Measurements from ENCODE around the gene ABCA1.

Gene ABCA1

GRCh38 chr9:104866191-104866590 lies 61.8 kb downstream of the ABCA1 start:
- no peak overlapping the region for H3K4me3 ChIP-seq (ENCODE audit: low read depth, low read length)
- no peak for DNase-seq (ENCODE audit: low read depth)
- TF ChIP-seq MAX (IDR thresholded peaks at IDR 0.05; ENCODE audit: low read depth, low read length), result no peak
- TF ChIP-seq POLR2A (IDR thresholded peaks at IDR 0.05; ENCODE audit: extremely low read depth, insufficient read length), result no peak
- no peak for TF ChIP-seq CTCF (IDR thresholded peaks at IDR 0.05; ENCODE audit: low read depth, low read length)
- TF ChIP-seq MYC (IDR thresholded peaks at IDR 0.05; ENCODE audit: low read depth, low read length), result no peak

GRCh38 chr9:104864675-104865104 lies 63.3 kb downstream of the ABCA1 start:
- no peak overlapping the region for H3K4me3 ChIP-seq (ENCODE audit: low read depth, low read length)
- TF ChIP-seq CTCF (IDR thresholded peaks at IDR 0.05; ENCODE audit: low read depth, low read length) (no peak), MYC (IDR thresholded peaks at IDR 0.05; ENCODE audit: low read depth, low read length) (no peak), POLR2A (IDR thresholded peaks at IDR 0.05; ENCODE audit: extremely low read depth, insufficient read length) (no peak), MAX (IDR thresholded peaks at IDR 0.05; ENCODE audit: low read depth, low read length) (no peak)
- no peak for DNase-seq (ENCODE audit: low read depth)

GRCh38 chr9:104863180-104863883 lies 64.6 kb downstream of the ABCA1 start:
- TF ChIP-seq POLR2A (IDR thresholded peaks at IDR 0.05; ENCODE audit: extremely low read depth, insufficient read length) (no peak), CTCF (IDR thresholded peaks at IDR 0.05; ENCODE audit: low read depth, low read length) (peak; percentile 81), MAX (IDR thresholded peaks at IDR 0.05; ENCODE audit: low read depth, low read length) (peak; percentile 92), MYC (IDR thresholded peaks at IDR 0.05; ENCODE audit: low read depth, low read length) (peak; percentile 87)
- peak; percentile 67 for DNase-seq (ENCODE audit: low read depth)

GRCh38 chr9:104861397-104861796 lies 66.6 kb downstream of the ABCA1 start:
- peak; percentile 26 for DNase-seq (ENCODE audit: low read depth)
- no peak for TF ChIP-seq MAX (IDR thresholded peaks at IDR 0.05; ENCODE audit: low read depth, low read length)
- TF ChIP-seq POLR2A (IDR thresholded peaks at IDR 0.05; ENCODE audit: extremely low read depth, insufficient read length), result no peak
- TF ChIP-seq MYC (IDR thresholded peaks at IDR 0.05; ENCODE audit: low read depth, low read length), result no peak
- TF ChIP-seq CTCF (IDR thresholded peaks at IDR 0.05; ENCODE audit: low read depth, low read length), result no peak
- H3K4me3 ChIP-seq (ENCODE audit: low read depth, low read length), result no peak overlapping the region

More at GRCh38 chr9:104863180-104863883, 64.6 kb downstream of the ABCA1 start:
- no peak overlapping the region for H3K4me3 ChIP-seq (ENCODE audit: low read depth, low read length)

- DNase-seq (ENCODE audit: low read depth), result peak; percentile 60
- no peak for TF ChIP-seq MYC (IDR thresholded peaks at IDR 0.05; ENCODE audit: low read depth, low read length)
- TF ChIP-seq CTCF (IDR thresholded peaks at IDR 0.05; ENCODE audit: low read depth, low read length), result no peak
- TF ChIP-seq POLR2A (IDR thresholded peaks at IDR 0.05; ENCODE audit: extremely low read depth, insufficient read length), result no peak
- no peak for TF ChIP-seq MAX (IDR thresholded peaks at IDR 0.05; ENCODE audit: low read depth, low read length)
- no peak overlapping the region for H3K4me3 ChIP-seq (ENCODE audit: low read depth, low read length)
Observed at GRCh38 chr9:104860263-104860662, 67.7 kb downstream of the ABCA1 start.

Measured in NB4 (cell line).